AG04449 (cell line): ENCODE results near the gene SETBP1.

ENCODE experiments used
- CTCF ChIA-PET: fragments of 350-600 bp; formaldehyde crosslinking; extraction: SDS; loops from one replicate; lab custom pipeline; 2021; ENCODE audit warnings: antibody characterized with exemption; lab: Yijun Ruan, JAX
- POLR2A ChIA-PET: fragments of 400-600, 350-600 bp; formaldehyde crosslinking; extraction: SDS; loops from one replicate; lab custom pipeline; 2020; ENCODE audit warnings: antibody characterized with exemption, inconsistent platforms; lab: Yijun Ruan, JAX
- DNase-seq: peaks from one replicate; pipeline ENCODE4 v3.0.0-alpha.2; 2010; ENCODE audit warnings: low read depth, low spot score
- H3K4me3 ChIP-seq: 2 replicates; pipeline ENCODE4 v1.5.1; 2011; ENCODE audit warnings: low read depth, mild to moderate bottlenecking, control low read depth, low read length
- TF ChIP-seq, protein P1 (sequence below): IDR thresholded peaks from one replicate; pipeline ENCODE4 v1.5.1; 2011; ENCODE audit warnings: mild to moderate bottlenecking, moderate library complexity, low read length, control low read depth, inconsistent platforms; ENCODE audit not compliant: insufficient read depth; ENCODE audit errors: missing control alignments

The SETBP1 gene

DNA sequence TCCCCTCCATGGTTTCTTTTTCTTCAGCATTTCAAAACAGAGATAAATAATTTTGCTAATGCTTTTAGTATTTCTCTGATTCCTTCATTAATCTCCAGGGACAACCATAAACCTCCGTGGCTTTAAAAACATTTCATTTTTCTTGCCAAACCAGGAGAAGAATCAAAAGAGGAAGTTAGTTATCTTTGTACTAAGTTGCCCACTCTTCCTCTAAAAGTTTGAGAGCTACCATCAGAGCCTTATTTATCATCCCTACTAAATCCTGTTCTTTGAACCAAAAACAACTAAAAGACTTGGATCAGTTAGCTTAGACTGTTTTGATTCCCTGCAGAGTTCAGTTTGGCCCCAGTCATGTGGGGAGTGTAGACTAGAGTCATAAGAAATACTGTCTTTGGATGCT lies 208.4 kb downstream of the SETBP1 start:
- CTCF ChIA-PET = interaction anchor here (1.0 to 2.2 kb wide), 3 partner anchors 14 to 324 kb away, joined by 3 to 4 read pairs (median 4); no protein-coding TSS in a partner anchor
- POLR2A ChIA-PET = no interaction called here
- H3K4me3 ChIP-seq = no peak overlapping the region
- TF ChIP-seq, protein P1, sequence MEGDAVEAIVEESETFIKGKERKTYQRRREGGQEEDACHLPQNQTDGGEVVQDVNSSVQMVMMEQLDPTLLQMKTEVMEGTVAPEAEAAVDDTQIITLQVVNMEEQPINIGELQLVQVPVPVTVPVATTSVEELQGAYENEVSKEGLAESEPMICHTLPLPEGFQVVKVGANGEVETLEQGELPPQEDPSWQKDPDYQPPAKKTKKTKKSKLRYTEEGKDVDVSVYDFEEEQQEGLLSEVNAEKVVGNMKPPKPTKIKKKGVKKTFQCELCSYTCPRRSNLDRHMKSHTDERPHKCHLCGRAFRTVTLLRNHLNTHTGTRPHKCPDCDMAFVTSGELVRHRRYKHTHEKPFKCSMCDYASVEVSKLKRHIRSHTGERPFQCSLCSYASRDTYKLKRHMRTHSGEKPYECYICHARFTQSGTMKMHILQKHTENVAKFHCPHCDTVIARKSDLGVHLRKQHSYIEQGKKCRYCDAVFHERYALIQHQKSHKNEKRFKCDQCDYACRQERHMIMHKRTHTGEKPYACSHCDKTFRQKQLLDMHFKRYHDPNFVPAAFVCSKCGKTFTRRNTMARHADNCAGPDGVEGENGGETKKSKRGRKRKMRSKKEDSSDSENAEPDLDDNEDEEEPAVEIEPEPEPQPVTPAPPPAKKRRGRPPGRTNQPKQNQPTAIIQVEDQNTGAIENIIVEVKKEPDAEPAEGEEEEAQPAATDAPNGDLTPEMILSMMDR = no peak
- DNase-seq = no peak

DNA sequence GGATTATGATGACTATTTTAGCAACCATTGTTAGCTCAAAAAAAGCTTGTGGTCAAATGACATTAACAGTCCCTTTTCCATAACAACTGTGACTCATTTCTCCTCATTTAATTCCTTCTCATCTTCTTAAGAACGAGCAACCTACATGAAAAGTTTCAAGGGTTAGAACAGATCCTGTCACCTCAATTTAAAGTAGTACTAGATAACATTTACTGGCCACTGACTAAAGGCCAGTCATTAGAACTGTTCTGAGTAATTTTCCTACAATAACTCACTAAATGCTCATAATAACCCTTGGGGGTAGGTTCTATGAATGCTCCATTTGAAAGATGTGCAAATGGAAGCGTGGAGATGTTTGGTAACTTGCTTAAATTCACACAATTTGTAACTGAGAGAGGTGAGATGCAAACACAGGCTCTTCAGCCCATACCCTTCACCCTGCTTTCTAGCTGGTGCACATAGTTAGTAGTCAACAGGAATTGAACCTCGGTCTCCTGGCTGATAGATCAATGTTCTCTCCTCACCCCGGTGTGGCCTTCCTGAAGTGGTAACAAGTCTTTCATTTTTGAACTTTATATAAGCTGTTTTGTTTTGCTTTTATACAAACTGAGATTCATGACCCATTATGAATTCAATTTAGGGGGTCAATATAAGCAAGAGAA lies 212.5 kb downstream of the SETBP1 start:
- DNase-seq = no peak
- ChIA-PET POLR2A (no interaction called here), CTCF (interaction anchor here (0.7 to 2.5 kb wide), 6 partner anchors 10 to 1274 kb away, joined by 3 to 6 read pairs (median 3); no protein-coding TSS in a partner anchor)
- H3K4me3 ChIP-seq = no peak overlapping the region
- TF ChIP-seq, protein P1 = no peak

DNA sequence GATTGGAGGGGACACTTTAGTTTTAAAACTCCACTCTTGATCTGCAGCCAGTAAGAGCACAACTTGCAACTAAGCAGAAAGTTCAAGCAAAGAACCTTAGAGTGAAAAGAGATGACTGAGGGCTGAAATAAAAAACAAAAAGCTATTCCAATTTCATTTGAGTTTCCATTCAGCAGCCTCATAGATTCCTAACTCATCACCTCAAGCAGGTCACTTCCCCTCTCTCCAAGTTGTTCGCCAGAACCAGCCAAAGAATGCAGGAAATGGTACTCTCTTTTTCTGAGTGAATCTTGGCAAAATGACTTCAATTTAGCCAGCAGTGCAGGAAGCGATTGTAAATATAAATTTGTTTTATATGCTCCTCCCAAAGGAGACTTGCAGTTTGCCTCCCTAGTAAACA lies 213.3 kb downstream of the SETBP1 start:
- DNase-seq = no peak
- H3K4me3 ChIP-seq = no peak overlapping the region
- POLR2A ChIA-PET = no interaction called here
- TF ChIP-seq, protein P1 = no peak
- CTCF ChIA-PET = interaction anchor here (1.1 to 1.6 kb wide), 2 partner anchors 319 to 1275 kb away, joined by 3 to 4 read pairs; no protein-coding TSS in a partner anchor

DNA sequence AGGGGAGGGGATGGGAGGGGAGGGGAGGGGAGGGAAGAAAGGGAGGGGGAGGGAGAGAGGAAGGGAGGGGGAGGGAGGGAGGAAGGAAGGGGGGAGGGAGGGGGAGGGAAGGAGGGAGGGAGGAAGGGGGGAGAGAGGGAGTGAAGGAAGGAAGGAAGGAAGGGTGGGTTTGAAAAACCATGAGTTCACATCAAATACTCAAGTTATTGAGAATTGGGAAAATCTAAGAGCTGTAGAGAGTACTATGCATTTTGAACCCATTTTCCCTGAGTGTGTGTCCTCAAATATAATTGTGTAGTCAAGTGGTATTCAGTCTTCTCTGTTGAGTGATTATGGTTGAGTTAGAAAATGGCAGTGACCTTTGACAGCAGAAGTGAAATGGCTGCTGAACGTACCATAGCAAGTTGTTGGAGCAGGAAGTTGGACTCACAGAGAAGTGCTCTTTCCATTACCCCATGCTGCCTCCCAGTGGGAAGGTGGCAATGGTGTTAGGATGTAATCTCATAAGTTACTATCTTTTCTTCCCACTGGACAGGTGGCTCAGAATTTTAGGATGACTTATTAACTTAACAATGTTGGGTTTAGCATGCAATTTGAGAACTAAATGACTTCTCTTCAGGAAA lies 214.6 kb downstream of the SETBP1 start:
- H3K4me3 ChIP-seq = no peak overlapping the region
- DNase-seq = no peak
- ChIA-PET CTCF (interaction anchor here (0.7 to 2.1 kb wide), 8 partner anchors 8 to 764 kb away, joined by 3 to 7 read pairs (median 4); no protein-coding TSS in a partner anchor), POLR2A (no interaction called here)
- TF ChIP-seq, protein P1 = peak; percentile 49

DNA sequence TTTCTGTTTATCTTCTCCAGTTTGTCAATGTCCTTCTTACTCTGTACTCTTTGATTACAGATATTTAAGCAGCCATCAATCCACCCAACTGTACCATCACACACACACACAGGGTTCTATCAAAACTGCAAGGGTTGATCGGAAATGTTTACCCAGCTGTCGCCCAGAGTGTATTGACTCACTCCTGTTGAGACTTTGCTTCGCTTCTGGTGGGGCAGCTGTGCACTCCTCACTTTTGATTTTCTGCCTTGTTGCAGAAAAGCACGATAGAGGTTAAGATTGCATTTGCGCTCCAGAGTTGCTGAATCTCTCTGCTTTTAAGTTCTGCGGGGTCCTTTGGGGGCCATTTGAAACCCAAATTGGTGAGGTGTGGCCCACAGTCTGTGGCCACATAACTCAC lies 216.2 kb downstream of the SETBP1 start:
- H3K4me3 ChIP-seq = no peak overlapping the region
- ChIA-PET POLR2A (no interaction called here), CTCF (interaction anchor here (2.1 kb wide), 1 partner anchor 488 kb away, joined by 7 read pairs; no protein-coding TSS in a partner anchor)
- no peak for DNase-seq
- TF ChIP-seq, protein P1 = no peak

DNA sequence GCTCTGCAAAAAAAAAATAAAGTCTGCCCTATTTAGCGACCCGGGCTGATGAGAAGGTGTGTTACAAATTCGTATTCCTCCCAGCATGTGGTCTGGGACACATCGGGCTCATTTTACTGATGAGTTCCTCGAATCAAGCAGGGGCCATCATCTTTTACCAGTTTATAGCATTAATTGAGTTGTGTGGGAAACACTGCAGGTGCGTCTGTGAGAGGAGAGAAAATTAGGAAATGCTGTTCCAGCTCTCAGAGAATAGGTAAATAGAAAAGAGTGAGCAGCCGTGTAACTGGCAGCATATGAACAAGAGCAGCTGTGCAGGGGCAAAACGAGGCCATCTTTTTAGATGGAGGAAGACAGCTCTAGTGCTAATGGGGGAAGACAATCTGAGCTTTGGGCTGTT lies 216.7 kb downstream of the SETBP1 start:
- CTCF ChIA-PET = interaction anchor here (2.1 kb wide), 1 partner anchor 487 kb away, joined by 7 read pairs; no protein-coding TSS in a partner anchor
- TF ChIP-seq, protein P1 = no peak

More for the DNA sequence above, 216.7 kb downstream of the SETBP1 start:
- H3K4me3 ChIP-seq = no peak overlapping the region
- no peak for DNase-seq
- POLR2A ChIA-PET = no interaction called here
